NOMO-1 treated with dmso at 0.1 percent for 144 hours (cell line): ENCODE data around the gene NCAN.

Experiments used
- DNase-seq: peaks from one replicate; lab custom pipeline; 2025; ENCODE audit not compliant: unreplicated experiment; lab: John Stamatoyannopoulos, UW

Gene NCAN

DNA sequence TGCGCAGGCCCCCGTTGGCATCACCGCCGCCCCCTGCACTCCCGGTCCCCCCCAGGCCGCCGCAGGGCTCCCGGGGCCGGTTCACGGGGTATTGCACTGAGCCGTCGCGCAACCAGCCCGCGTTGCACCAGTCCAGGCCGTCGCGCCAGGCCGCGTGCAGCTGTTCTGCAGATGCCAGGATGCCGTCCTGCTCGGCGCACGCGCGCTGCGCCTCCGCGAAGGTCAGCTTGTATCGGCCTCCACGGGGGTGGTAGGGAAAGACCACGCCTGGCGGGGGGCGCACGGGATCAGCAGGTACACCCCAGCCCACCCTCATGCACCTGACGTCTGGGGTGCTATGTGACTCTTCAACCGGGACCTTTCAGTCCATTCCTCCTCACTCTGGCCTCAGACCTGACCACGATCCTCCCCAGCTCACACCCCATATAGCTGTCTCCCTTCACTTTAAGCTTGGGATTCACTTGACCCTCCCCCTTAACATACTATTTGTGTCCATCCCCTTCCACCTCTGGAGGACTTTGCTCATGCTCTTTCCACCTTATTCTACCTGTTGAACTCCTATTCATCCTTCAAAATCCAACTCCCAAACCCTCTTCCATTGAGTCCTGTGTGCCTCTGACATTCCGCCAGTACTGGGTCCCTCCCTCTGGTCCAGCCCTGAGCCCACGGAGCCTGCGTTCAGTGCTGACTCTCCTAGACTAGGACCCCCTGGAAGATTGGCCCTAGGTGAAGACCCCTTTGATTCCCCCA is 47.0 kb downstream of the NCAN start:
- no peak for DNase-seq

- DNase-seq = no peak
Measured at GRCh38 chr19:19259741-19260140, 48.0 kb downstream of the NCAN start.

DNA sequence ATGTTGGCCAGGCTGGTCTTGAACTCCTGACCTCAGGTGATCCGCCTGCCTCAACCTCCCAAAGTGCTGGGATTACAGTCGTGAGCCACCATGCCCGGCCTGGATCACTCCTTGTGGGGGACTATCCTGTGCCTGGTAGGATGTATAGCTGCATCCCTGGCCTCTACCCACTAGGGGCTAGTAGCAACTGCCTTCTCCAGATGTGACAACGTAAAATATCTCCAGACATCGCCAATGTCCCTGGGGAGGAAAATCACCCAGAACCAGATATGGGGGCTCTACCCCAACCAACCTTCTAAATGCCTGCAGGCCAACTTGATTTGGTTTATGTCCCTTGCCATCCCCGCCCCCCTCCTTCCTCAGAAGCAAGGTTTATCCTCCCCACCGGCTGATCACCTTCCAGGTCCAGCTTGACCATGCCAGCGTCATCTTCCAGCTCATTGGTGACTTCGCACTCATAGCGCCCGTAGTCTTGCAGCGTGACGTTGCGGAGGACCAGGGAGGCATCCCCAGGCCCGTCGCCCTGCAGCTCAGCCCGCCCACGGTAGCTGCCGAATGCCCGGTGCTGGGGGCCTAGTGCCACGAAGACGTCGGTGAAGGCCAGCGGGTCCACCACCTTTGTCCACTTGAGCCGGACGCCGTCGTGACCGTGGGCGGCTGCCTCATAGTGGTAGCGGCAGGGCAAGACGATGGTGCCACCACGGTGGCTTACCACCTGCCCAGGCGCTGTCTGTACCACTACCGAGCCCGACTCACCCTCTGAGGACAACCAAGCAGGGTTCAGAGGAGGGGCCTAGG is 48.9 kb downstream of the NCAN start:
- DNase-seq = no peak

DNA sequence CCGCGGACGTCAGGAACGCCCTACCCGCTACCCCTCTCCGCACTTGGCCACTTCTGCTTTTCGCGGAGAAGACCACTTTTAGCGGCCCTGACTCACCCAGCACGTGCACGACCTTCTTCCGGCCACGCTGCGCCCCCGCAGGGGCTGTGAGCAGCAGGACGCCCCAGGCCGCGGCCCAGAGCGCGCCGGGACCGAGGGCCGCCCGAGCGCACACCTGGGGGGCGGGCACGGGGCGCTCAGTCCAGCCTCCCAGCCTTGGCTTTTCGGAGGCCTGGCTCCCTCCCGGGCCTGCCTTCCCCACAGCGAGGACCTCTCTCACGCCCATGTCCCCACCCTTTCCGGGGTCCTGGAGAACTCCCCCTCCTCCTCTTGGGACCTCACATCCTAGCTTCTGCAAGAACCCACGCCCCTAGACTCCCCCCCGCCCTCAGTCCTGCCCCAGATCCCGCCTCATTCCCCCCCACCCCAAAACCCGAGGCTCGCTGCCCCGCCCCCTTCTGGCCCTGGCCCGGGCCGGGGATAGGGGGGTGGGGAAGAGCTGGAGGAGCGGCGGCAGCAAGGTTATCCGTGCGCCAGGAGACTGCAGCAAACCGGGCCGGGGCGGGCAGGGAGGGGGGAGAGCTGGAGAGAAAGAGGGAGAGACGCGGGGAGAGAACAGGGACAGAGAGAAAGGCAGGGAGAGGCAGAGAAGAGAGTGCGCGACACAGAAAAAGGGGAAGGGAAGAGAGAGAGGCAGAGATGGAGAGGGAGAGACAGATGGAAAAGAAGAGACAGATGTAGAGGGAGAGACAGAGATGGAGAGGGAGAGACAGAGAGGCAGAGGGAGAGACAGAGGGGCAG is 49.8 kb downstream of the NCAN start:
- peak; percentile 55 for DNase-seq

- DNase-seq = no peak
Measured at GRCh38 chr19:19262190-19263057, 50.7 kb downstream of the NCAN start.

DNA sequence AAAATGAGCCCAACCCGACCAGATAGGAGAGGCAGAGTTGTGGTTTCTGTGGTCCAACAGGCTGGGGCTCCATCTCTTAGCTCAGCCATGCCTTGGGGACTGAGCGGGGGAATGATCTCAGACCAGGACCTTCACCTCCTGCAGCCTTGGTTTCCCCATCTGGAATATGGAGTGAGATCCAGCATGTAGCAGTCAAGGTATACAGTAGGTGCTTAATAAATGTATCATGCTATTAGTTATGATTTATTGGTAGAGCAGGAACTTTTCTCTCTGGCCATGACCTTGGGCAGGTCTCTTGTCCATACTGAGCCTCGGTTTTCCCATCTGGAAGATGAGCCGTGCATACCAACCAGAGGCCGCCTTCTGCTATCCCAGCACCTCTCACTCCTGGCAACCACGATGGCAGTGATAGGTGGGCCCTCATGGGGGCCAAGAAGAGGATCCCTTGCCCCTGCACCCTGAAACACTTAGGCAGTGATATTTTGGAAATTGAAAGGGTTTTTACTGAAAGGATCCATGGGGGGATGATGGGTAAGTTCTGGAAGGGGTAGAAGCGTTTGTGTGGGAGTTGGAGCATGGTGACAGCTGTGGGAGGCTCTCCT is 52.2 kb downstream of the NCAN start:
- DNase-seq = no peak

- DNase-seq = no peak
Measured at GRCh38 chr19:19267305-19267704, 55.5 kb downstream of the NCAN start.

GRCh38 chr19:19268453-19269385 is 57.0 kb downstream of the NCAN start:
- DNase-seq = no peak

DNA sequence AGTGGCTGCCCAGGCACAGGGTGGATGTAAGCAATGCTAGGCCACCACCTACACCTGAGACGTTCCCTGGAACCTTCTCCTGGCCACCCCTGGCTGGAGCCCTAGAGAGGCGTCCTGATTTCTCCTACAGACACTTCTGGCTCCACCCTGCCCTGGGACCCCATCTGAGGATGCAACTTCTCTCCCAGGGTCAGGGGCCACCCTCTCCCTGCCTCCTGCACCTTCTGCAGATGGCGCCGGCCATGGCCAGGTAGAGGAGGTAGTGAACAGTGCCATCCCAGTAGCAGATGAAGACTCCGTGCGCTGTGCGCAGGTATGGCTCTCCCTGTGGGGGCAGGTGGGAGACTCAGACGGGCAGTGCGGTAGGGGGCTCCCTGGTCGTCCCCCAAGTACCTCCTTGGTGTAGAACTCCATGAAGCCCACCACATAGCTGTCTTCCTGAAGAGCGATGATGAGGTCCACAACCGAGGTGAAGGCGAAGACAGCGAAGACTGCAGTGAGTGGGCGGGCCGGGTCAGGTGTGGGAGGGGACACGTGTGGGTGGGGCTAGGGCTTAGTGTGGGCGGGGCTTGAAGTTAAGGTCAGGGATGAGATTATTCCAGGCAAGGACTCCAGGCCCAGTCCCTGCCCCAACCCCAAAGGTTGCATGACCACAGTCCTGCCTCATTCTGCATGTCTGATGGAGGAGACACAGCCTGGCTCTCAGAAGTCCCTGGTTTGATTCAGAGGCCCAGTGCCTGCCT is 58.4 kb downstream of the NCAN start:
- DNase-seq = no peak

DNA sequence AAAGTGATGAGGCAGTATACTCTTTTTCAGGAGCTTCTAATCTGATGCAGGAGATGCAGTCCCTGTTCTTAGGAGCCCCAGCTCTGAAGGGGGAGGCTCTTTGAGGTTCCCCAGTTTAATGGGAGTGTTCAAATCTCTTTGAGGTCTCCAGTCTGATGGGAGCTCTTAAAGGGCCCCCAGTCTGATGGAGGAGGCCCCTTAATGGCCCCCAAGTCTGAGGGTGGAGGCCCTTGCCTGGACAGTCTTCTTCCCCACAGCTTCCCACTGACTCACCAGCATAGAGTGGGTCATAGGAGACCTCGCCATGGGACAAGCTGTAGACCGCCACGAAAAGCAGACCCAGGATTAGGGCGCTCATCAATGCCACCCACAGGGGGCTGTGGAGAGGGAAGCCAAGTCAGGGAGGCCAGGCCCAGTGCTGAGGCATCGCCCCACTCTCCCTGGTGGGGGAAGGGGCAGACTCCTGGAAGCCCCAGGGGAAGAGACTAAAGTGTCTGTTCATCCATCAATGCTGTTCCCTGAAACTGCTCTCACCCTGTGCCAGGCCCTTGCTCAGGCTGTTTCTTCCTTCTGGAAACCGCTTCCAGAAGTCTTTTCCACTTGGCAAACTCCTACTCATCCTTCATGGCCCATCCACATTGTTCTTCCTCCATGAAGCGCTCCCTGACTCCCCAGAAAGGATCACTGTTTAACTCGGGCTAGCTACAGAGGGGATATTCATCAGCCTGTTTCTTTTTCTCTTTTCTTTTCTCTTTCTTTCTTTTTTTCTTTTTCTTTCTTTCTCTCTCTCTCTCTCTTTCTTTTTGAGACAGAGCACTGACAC is 59.2 kb downstream of the NCAN start:
- no peak for DNase-seq

DNA sequence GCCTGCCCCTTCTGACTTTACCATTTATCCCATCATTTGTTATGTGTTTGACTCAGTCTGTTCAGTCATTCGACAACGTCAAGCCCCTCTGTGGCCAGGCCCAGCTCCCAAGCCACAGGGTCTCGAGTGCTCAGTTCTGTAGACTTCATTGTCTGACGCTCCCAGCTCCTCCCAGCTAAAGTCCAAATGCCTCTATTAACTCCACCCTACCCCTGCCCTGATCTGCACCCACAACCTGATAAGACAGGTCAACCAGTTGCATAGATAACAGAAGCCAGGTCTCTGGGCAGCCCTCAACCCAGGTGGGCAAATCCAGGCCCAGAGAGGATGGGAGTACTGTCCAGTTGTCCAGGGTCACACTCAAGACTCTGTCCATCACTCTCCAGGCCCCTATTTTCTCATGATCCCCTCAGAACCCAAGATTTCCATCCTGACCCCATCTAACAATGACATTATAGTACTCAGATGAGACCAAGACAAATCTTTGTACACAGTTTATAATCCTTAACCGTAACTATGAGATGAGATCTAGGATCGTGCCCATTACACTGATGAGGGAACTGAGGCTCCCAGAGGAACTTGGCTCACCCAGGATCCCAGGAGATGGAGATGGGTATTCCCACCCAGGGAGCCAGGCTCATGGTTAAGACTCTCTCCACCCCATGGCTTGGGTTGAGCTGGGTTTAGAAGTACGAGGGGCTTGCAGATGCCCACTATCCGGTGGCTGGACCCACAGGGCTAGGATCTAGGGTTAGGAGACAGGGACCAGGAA is 60.3 kb downstream of the NCAN start:
- no peak for DNase-seq

DNA sequence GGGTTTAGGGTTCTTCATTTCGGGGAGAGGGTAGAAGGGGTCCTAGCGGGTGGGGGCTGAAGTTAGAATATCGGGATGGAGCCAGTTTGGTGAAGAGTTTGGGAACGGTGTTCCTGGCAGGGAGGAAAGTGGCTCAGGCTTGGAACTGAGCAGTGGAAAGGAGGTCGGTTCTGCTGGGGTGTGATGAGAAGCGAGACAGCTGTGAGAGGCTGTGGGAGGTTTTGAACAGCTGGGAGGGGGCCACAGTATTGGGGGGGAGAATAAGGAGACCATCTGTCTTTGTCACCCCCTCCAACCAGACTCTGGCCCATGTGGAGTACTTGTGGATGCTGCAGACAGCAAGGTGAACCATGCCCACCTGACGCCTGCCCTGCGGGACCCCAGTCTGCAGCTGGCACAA is 62.4 kb downstream of the NCAN start:
- DNase-seq = no peak

DNA sequence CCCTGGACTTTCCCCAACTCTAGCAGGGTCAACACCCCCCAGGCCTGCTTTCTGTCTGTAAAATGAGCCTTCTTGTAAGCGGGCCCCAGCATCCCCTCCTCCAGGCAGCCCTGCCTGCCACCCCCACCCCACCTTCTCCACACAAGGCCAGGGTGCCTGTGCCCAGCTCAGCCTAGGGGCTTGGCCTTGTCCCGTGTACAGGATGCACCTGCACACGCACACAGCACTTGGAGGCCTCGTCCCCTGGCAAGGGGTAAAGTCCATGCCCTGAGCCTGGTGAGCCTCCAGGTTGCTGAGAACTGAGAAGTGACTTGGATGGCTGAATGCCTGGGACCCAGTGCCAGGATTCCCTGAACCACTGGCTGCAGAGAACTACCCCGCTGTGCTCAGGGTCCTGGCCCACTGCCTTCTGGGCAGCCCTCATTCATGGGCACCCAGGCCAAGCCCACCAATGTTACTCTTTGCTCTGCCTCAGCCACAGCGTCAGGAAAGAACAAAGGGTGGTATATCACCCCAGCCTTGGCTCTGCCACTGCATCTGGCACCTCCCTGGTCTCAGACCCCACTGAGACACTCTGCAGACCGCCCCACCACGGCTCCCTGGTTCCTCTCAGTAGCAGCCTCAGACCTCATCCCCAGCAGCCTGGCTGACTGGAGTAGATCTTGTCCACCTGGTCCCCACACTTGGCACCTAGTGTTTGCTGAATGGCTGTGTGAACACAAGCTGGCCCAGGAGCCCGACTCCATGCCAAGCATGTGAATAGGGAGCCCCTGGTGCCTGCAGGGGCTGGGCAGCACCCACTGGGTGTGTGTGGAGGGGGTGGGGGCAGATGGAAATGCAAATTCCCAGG is 63.2 kb downstream of the NCAN start:
- no peak for DNase-seq

DNA sequence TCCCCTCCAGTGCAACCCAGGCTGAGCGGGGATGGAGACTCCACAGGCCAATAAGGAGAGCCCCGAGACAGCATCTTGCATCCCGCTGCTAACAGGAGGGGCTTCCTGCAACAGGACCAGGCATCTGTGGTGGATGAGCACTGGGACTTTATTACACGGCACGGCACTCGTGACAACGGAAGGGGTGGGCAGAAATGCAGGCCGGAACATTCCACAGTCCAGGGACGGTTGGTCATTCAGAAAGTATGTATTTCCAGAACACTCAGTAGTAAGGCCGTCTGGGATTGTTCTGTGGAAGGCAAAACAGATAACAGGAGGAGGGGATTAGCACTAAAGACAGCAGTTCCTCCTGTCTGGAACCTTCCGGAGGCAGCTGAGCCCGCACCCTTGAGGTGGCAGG is 64.6 kb downstream of the NCAN start:
- DNase-seq = no peak

GRCh38 chr19:19276851-19277250 is 65.1 kb downstream of the NCAN start:
- no peak for DNase-seq

GRCh38 chr19:19278315-19278714 is 66.6 kb downstream of the NCAN start:
- no peak for DNase-seq
